Astrocyte of the spinal cord (primary cell): ENCODE measurements around the gene RHOA.
A peak's percentile ranks its signal among the peaks of the same experiment; 100 is the strongest.
"Not testable (repeated sequence)": the region's sequence is repeated elsewhere in the genome, so short reads cannot be mapped to it uniquely, and the experiment has no call there.

Experiments
- DNase-seq: peaks from one replicate; pipeline ENCODE4 v3.0.0; 2011; ENCODE audit warnings: low read depth, low spot score
- H3K4me3 ChIP-seq: 2 replicates; pipeline ENCODE4 v1.5.1; 2011; ENCODE audit warnings: low read depth, mild to moderate bottlenecking, low read length, moderate library complexity
- CTCF ChIP-seq: IDR thresholded peaks from 2 replicates; pipeline ENCODE4 v1.5.1; 2012; ENCODE audit warnings: low read depth, mild to moderate bottlenecking, low read length, inconsistent platforms
- in situ Hi-C: cut with HindIII; loops from 2 replicates; pipeline ENCODE4 v1.10.0; 2017; ENCODE audit warnings: low sequenced_read_pairs

RHOA gene

GRCh38 chr3:49358217-49358883 lies 53.4 kb downstream of the RHOA start, which contains the start of gene GPX1:
Gene GPX1, minus strand, starts transcription at chr3:49358353. Its CDS starts 75 bp downstream, at chr3:49358278.
- TF ChIP-seq CTCF: no peak
- DNase-seq: peak; percentile 97
- in situ Hi-C loops: no loop called here
- peak within 1 kb of the TSS; percentile 59 for H3K4me3 ChIP-seq

GRCh38 chr3:49357443-49358216 lies 54.1 kb downstream of the RHOA start:
- peak; percentile 88 for DNase-seq
- in situ Hi-C loops: not testable (repeated sequence)
- peak overlapping the region; percentile 59 for H3K4me3 ChIP-seq

GRCh38 chr3:49357095-49357442 lies 54.7 kb downstream of the RHOA start:
- in situ Hi-C loops, DNase-seq: not testable (repeated sequence)
- H3K4me3 ChIP-seq: peak overlapping the region; percentile 59

DNA sequence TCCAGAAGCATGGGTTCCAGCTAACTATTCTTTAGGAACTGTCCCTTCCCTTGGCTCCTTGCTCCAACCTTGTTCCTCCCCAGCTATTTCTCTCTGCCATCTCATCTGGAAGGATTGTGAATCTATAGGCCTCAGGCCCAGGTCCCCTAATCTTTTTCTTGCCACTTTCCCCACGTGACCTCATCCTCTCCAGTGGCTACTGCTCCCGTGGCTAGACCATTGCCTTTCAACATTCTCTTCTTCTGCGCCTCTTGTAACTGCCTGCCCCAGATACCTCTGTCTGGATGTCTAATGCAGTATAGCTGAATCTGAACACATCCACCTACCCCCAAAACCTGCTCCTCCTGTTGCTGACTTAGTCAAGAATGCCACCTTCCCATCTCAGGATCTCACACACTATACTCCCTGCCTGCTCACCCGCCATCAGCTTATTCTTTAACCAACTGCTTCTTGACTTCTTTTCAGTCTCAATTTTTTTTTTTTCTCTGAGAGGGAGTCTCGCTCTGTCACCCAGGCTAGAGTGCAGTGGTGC lies 58.8 kb downstream of the RHOA start:
- TF ChIP-seq CTCF: no peak
- no peak overlapping the region for H3K4me3 ChIP-seq
- in situ Hi-C loops: no loop called here
- DNase-seq: no peak

- no peak for DNase-seq
- no peak overlapping the region for H3K4me3 ChIP-seq
- in situ Hi-C loops: no loop called here
- no peak for TF ChIP-seq CTCF
Measured at GRCh38 chr3:49352281-49352680, 59.5 kb downstream of the RHOA start.

DNA sequence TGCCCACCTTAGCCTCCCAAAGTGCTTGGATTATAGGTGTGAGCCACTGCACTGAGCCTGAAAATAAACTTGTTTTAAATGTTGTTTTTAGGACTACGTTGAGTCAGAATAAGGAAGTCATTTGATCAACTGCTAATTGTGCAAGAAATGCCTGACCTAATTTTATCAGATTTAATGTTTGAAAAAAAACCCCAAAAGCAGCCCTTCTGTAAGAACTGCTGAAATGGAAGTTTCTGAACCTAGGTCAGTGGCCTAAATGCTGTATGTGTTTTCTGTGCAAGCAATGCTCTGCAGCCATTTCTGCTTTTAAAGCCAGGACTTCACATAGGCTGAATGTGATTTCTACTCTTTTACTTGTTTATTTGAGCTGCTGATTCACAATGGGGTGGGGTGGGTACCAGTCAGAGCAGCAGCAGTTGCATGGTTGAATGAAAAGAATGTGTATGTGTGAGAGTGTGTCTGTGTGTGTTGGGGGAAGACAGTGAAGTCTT lies 60.2 kb downstream of the RHOA start:
- no peak for TF ChIP-seq CTCF
- no peak overlapping the region for H3K4me3 ChIP-seq
- in situ Hi-C loops: no loop called here
- DNase-seq: peak; percentile 83

DNA sequence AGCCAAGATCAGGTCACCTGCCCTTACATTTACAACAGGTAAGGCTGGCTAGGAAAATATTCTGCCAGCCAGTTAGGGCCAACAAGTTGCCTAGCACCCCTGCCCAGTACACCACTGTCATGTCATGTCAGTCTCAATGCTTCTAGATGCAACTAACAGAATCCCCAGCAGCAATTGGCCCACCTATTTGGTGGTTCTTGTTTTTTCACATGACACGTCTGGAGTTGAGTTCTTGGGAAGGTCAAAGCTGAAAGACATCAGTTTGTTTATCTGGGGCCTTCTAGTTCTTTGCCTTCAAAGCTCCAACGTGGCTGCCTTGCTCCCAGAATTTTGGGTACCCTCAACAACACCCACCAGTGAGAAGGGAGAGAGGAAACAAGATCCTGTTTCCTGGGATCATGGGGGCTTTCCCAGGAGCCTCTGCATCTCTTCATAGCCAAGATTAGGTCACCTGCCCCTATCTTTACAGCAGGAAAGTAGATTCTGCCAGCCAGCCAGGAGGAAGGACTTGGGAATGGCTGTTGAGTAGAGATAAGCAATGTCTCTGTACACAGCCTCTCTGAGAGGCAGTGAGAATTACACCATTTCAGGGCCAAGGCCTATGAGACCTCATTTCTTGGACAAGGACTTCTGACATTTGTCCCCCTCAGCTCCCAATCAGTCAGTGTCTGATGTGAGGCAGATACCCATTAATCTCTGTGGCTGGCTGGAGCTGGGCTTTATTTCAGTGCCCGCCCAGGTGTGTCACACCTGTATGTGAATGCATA lies 62.2 kb downstream of the RHOA start:
- DNase-seq: no peak
- TF ChIP-seq CTCF: no peak
- in situ Hi-C loops: no loop called here
- H3K4me3 ChIP-seq: no peak overlapping the region

DNA sequence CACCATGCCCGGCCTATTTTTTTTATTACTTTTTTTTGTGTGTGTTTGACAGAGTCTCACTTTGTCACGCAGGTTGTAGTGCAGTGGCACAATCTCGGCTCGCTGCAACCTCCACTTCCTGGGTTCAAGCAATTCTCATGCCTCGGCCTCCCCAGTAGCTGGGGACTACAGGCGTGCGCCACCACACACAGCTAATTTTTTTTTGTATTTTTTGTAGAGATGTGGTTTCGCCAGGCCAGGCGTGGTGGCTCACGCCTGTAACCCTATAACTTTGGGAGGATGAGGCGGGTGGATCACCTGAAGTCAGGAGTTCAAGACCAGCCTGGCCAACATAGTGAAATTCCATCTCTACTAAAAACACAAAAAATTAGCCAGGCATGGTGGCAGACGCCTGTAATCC lies 63.4 kb downstream of the RHOA start:
- H3K4me3 ChIP-seq, DNase-seq, in situ Hi-C loops: not testable (repeated sequence)
